Astrocyte (in vitro differentiated cells and primary cell): Measurements from ENCODE around the gene LEMD1. TPM values are rescaled to one million over a fixed set of nuclear protein-coding genes. Genes with fewer than 3 reads are reported as not detected.

Experiments used
- DNase-seq: peaks from one replicate; pipeline ENCODE4 v3.0.0-alpha.2; 2010; ENCODE audit warnings: low read depth
- FAIRE-seq: peaks from 2 replicates; lab custom pipeline; 2011; peaks lifted over from hg19 to GRCh38; lab: Jason Lieb, UNC
- H2AFZ ChIP-seq: 2 replicates; pipeline ENCODE4 v1.6.0; 2012; ENCODE audit warnings: low read depth, low read length, inconsistent platforms
- H3K27ac ChIP-seq: 2 replicates; pipeline ENCODE4 v1.5.1; 2011; ENCODE audit warnings: low read depth, low read length, inconsistent platforms
- H3K27me3 ChIP-seq: 2 replicates; pipeline ENCODE4 v1.6.0; 2011; ENCODE audit warnings: low read length, inconsistent platforms; ENCODE audit not compliant: insufficient read depth
- H3K36me3 ChIP-seq: 2 replicates; pipeline ENCODE4 v1.5.1; 2011; ENCODE audit warnings: low read length, inconsistent platforms; ENCODE audit not compliant: insufficient read depth
- H3K4me1 ChIP-seq: 2 replicates; pipeline ENCODE4 v1.5.1; 2011; ENCODE audit warnings: low read length, inconsistent platforms; ENCODE audit not compliant: insufficient read depth
- H3K4me2 ChIP-seq: 2 replicates; pipeline ENCODE4 v1.6.0; 2012; ENCODE audit warnings: low read length, inconsistent platforms
- H3K4me3 ChIP-seq: 2 replicates; pipeline ENCODE4 v1.5.1; 2011; ENCODE audit warnings: low read depth, mild to moderate bottlenecking, low read length, inconsistent platforms; ENCODE audit not compliant: insufficient read depth
- H3K79me2 ChIP-seq: 2 replicates; pipeline ENCODE4 v1.6.0; 2012; ENCODE audit warnings: mild to moderate bottlenecking, low read length, inconsistent platforms; ENCODE audit not compliant: insufficient read depth
- H3K9ac ChIP-seq: 2 replicates; pipeline ENCODE4 v1.6.0; 2012; ENCODE audit warnings: mild to moderate bottlenecking, low read length, inconsistent platforms
- H3K9me3 ChIP-seq: 2 replicates; pipeline ENCODE4 v1.5.1; 2012; ENCODE audit warnings: low read depth, mild to moderate bottlenecking, low read length, inconsistent platforms; ENCODE audit not compliant: insufficient read depth
- H4K20me1 ChIP-seq: 2 replicates; pipeline ENCODE4 v1.6.0; 2012; ENCODE audit warnings: low read length, inconsistent platforms; ENCODE audit not compliant: insufficient read depth
- H3K27ac Mint-ChIP-seq: one replicate; pipeline ENCODE4 v1.8.0; 2021; ENCODE audit warnings: mild to moderate bottlenecking, mixed read lengths; ENCODE audit not compliant: unreplicated experiment
- H3K27me3 Mint-ChIP-seq: one replicate; pipeline ENCODE4 v1.8.0; 2021; ENCODE audit warnings: low read depth, mixed read lengths; ENCODE audit not compliant: unreplicated experiment
- H3K36me3 Mint-ChIP-seq: one replicate; pipeline ENCODE4 v1.8.0; 2021; ENCODE audit warnings: low read depth, mixed read lengths; ENCODE audit not compliant: unreplicated experiment
- H3K4me1 Mint-ChIP-seq: one replicate; pipeline ENCODE4 v1.8.0; 2021; ENCODE audit warnings: low read depth, mixed read lengths; ENCODE audit not compliant: unreplicated experiment
- H3K4me3 Mint-ChIP-seq: one replicate; pipeline ENCODE4 v1.8.0; 2021; ENCODE audit warnings: mild to moderate bottlenecking, moderate library complexity, mixed read lengths; ENCODE audit not compliant: unreplicated experiment
- H3K9me3 Mint-ChIP-seq: one replicate; pipeline ENCODE4 v1.8.0; 2021; ENCODE audit warnings: mild to moderate bottlenecking, mixed read lengths; ENCODE audit not compliant: unreplicated experiment
- CTCF ChIP-seq: IDR thresholded peaks from 2 replicates; pipeline ENCODE4 v1.5.1; 2011; ENCODE audit warnings: low read depth, mild to moderate bottlenecking, inconsistent platforms, low read length, moderate library complexity; ENCODE audit not compliant: insufficient read depth
- EZH2 ChIP-seq: IDR thresholded peaks from 2 replicates; pipeline ENCODE4 v1.6.1; 2012; ENCODE audit warnings: mild to moderate bottlenecking, low read length, inconsistent platforms; ENCODE audit not compliant: insufficient read depth
- microRNA-seq: library from miRNA; unstranded; fragments of <30 nt; microRNA quantifications from one replicate; pipeline ENCODE4 v1.2.0, GENCODE V29; 2020
- total RNA-seq: library from RNA; stranded (reverse); gene quantifications from 2 replicates; pipeline ENCODE4 v1.2.1, GENCODE V29; 2021

Gene LEMD1
- total RNA-seq, 1 donor from 2014 or later = 3.1 TPM

DNA sequence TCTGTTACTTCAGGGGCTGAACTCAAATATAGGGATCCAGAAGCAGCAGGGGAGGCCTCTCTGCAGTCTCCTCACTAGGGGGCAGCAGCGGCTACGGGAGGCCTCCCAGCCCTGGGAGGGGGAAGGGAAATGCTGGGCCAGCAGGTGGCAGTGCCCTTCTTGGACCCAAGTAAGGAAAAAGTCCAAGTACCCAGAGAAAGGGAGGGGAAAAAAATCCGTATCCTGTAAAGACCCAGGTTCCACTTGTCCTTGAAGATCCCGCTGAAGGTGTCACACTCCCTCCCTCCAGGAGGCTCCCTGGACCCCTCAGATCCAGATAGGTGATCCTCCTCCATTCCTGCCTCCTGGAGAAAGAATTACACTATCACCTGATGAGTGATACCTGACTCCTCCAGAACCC is 86.2 kb downstream of the LEMD1 start:
- Histone ChIP-seq H2AFZ (no peak overlapping the region), H3K27ac (no peak overlapping the region), H3K4me3 (no peak overlapping the region), H3K27me3 (peaks cover 12% of the 10 kb centered on the region), H3K9ac (no peak overlapping the region), H4K20me1 (no peaks in the 10 kb centered on the region), H3K4me2 (no peak overlapping the region), H3K4me1 (no peaks in the 10 kb centered on the region), H3K36me3 (no peaks in the 10 kb centered on the region), H3K79me2 (no peaks in the 10 kb centered on the region), H3K9me3 (no peaks in the 10 kb centered on the region)
- Mint-ChIP-seq H3K27ac (no peak overlapping the region), H3K36me3 (no peaks in the 10 kb centered on the region), H3K9me3 (no peaks in the 10 kb centered on the region), H3K4me1 (peaks cover 2% of the 10 kb centered on the region), H3K4me3 (no peak overlapping the region), H3K27me3 (peaks cover 48% of the 10 kb centered on the region)
- DNase-seq (peak; percentile 37), FAIRE-seq (peak; percentile 17)
- no peak for TF ChIP-seq EZH2
- TF ChIP-seq CTCF = peak; percentile 95

DNA sequence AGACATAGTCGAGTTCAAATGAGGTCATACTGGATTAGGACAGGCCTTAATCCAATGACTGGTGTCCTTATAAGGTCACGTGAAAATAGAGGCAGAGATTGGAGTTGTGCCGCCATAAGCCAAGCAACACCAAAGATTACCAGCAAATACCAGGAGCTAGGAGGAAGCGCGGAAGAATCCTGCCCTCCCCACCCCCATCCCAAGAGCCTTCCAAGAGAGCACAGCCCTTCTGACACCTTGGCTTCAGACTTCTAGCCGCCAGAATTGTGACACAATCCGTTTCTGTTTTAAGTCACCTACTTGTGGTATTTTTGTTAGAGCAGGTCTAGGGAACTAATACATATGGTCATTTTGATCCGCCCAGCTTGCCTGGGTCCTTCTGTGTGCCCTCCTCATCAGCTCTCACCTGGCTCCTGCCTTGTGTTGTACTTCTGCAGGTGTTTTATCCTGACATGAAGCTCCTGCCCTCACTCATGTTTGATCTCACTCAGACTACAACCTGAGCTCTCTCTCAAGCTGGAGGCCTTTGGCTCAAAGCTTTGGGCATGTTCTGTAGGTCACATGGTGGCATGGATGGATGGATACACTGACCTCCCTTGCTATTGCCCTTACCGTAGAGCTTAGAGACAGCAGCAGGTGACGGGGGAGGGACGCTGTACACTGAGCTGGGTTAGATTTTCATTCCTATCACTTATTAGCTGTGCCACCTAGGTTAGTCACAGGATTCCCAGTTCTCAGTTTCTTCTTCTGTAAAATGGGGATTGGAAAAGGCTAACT is 89.7 kb downstream of the LEMD1 start:
- H3K79me2 ChIP-seq = no peaks in the 10 kb centered on the region
- H3K36me3 ChIP-seq = no peaks in the 10 kb centered on the region
- no peak overlapping the region for H2AFZ ChIP-seq
- H3K9ac ChIP-seq = no peak overlapping the region
- H4K20me1 ChIP-seq = no peaks in the 10 kb centered on the region
- H3K4me2 ChIP-seq = no peak overlapping the region
- H3K27me3 ChIP-seq = peaks cover 20% of the 10 kb centered on the region
- H3K4me1 ChIP-seq = no peaks in the 10 kb centered on the region
- H3K9me3 ChIP-seq = no peaks in the 10 kb centered on the region
- no peak for FAIRE-seq
- H3K36me3 Mint-ChIP-seq = no peaks in the 10 kb centered on the region
- no peaks in the 10 kb centered on the region for H3K9me3 Mint-ChIP-seq
- H3K27ac ChIP-seq = no peak overlapping the region
- H3K27ac Mint-ChIP-seq = no peak overlapping the region
- no peak for DNase-seq
- no peak for TF ChIP-seq CTCF
- no peak overlapping the region for H3K4me3 Mint-ChIP-seq
- peaks cover 2% of the 10 kb centered on the region for H3K4me1 Mint-ChIP-seq
- H3K4me3 ChIP-seq = no peak overlapping the region
- H3K27me3 Mint-ChIP-seq = peaks cover 52% of the 10 kb centered on the region

Small RNA genes lying within 50 kb of the gene (microRNA-seq; reads per million reads assigned to microRNA genes)
- 2,082 reads per million, percentile 87 among the genes with 10 or more reads in this experiment for gene MIR135B

Other genes starting within 250 kb of the LEMD1 start
- gene DSTYK, start 210.4 kb downstream of the LEMD1 start, total RNA-seq = 15.2 and 15.4 TPM in 2 replicates
- gene TMCC2, start 194.1 kb downstream of the LEMD1 start, total RNA-seq = 10.6 and 10.8 TPM in 2 replicates
- 35.3 and 49.4 TPM in 2 replicates for gene NUAK2, start 100.3 kb downstream of the LEMD1 start, total RNA-seq
- gene KLHDC8A, start 65.1 kb downstream of the LEMD1 start, total RNA-seq = 0.39 and 0.50 TPM in 2 replicates
- 2.2 and 2.3 TPM in 2 replicates for gene BLACAT1, start 34.0 kb upstream of the LEMD1 start, total RNA-seq
- 15.7 and 17.8 TPM in 2 replicates for gene CDK18, start 82.6 kb upstream of the LEMD1 start, total RNA-seq
- gene ELK4, start 210.0 kb upstream of the LEMD1 start, total RNA-seq = 28.4 and 31.3 TPM in 2 replicates